Heart left ventricle (tissue), 13 donors: ENCODE measurements around the gene NR5A2.

Source experiments
- CTCF ChIP-seq, 12 donors: fragments of 200-600 bp; sonication (generic) in 4 of 12; IDR thresholded peaks; one replicate each; pipeline versions ENCODE4 v1.5.0 to v1.8.0; 2018 to 2022; ENCODE audit warnings: antibody characterized with exemption in 12 of 12, mild to moderate bottlenecking in 5 of 12
- POLR2A ChIP-seq, 2 donors: fragments of 450-650 bp; IDR thresholded peaks; one replicate each; pipeline ENCODE4 v1.6.1; 2017; ENCODE audit warnings: antibody characterized with exemption in 2 of 2, mild to moderate bottlenecking in 2 of 2, moderate library complexity in 2 of 2
- donor health status: ischemic (EF 13 %, LVEDD 7.1; RV severe dilation, severe dysfunction).
- donor health status: DM: no; HTN: yes; CAD: no.
- donor health status: DM: no; HTN: no; CAD: no.
- donor health status: ischemic (EF 25% LVEDD 6.9; RV normal size, moderate dysfunction).
- donor health status: ischemic (EF 25% LVEDD 5.7; RV mildly dilated, moderate dysfunction).
- donor health status: ischemic (EF 35%, LVEDD 5.7; RV mildly dilated, moderate dysfunction).
- donor health status: nonischemic (EF 11% LVEDD 7.7; RV severe dilation, severe dysfunction).
- donor health status: DM: yes; HTN: yes; CAD: no.
- donor health status: PGD.
- donor health status: ischemic (EF 29% LVEDD 5.4; RV normal size, mild dysfunction).
- donor health status: nonischemic (EF 23%, LVEDD 6.1; RV moderate dilation, normal function).

GRCh38 chr1:200173097-200173618, 145.6 kb downstream of the NR5A2 start:
- TF ChIP-seq POLR2A (IDR thresholded peaks at IDR 0.05) (no peak), CTCF (IDR thresholded peaks at IDR 0.05) (no peak)
